BE2C (cell line): ENCODE measurements around the gene DENND1A.

ENCODE experiments used
- DNase-seq: peaks from one replicate; pipeline ENCODE4 v3.0.0-alpha.2; 2020
- H3K27me3 ChIP-seq: fragments of 250-450 bp; sonication (Bioruptor Pico); 2 replicates; pipeline ENCODE4 v1.5.1; 2020; ENCODE audit warnings: mild to moderate bottlenecking
- H3K36me3 ChIP-seq: fragments of 250-450 bp; sonication (Bioruptor Pico); 2 replicates; pipeline ENCODE4 v1.5.1; 2020; ENCODE audit warnings: mild to moderate bottlenecking
- H3K4me1 ChIP-seq: fragments of 250-450 bp; sonication (Bioruptor Pico); 2 replicates; pipeline ENCODE4 v1.5.1; 2020
- H3K4me3 ChIP-seq: 2 replicates; pipeline ENCODE4 v1.5.1; 2011; ENCODE audit warnings: low read depth, low read length
- H3K9me3 ChIP-seq: fragments of 250-450 bp; sonication (Bioruptor Pico); 2 replicates; pipeline ENCODE4 v1.5.1; 2020
- TF ChIP-seq, protein P1 (sequence below): IDR thresholded peaks from 2 replicates; pipeline ENCODE4 v1.5.1; 2012; ENCODE audit warnings: mild to moderate bottlenecking, low read depth, low read length

The DENND1A gene

DNA sequence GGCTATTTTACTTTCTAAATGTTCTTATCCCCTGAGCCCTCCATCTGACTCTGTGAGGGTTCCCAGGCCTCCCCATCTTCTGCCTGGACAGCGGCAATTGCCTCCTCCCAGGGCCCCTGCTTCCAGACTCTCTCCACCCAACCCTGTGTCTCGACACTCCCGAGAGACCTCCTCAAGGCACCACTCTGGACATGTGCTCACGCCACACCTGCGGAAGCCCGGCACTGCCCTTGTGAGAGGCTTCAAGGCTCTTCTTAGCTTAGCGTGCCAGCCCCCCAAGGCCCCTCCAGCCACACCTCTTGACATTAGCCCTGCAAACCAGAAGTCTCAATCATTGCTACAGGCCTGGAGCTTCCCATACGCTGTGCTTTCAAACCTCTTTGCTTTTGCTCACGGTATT is 449.8 kb downstream of the DENND1A start:
- H3K9me3 ChIP-seq, result no peaks in the 10 kb centered on the region
- H3K4me1 ChIP-seq, result no peaks in the 10 kb centered on the region
- DNase-seq, result no peak
- H3K4me3 ChIP-seq, result no peak overlapping the region
- no peaks in the 10 kb centered on the region for H3K36me3 ChIP-seq
- TF ChIP-seq, protein P1, sequence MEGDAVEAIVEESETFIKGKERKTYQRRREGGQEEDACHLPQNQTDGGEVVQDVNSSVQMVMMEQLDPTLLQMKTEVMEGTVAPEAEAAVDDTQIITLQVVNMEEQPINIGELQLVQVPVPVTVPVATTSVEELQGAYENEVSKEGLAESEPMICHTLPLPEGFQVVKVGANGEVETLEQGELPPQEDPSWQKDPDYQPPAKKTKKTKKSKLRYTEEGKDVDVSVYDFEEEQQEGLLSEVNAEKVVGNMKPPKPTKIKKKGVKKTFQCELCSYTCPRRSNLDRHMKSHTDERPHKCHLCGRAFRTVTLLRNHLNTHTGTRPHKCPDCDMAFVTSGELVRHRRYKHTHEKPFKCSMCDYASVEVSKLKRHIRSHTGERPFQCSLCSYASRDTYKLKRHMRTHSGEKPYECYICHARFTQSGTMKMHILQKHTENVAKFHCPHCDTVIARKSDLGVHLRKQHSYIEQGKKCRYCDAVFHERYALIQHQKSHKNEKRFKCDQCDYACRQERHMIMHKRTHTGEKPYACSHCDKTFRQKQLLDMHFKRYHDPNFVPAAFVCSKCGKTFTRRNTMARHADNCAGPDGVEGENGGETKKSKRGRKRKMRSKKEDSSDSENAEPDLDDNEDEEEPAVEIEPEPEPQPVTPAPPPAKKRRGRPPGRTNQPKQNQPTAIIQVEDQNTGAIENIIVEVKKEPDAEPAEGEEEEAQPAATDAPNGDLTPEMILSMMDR, result no peak
- H3K27me3 ChIP-seq, result no peaks in the 10 kb centered on the region

DNA sequence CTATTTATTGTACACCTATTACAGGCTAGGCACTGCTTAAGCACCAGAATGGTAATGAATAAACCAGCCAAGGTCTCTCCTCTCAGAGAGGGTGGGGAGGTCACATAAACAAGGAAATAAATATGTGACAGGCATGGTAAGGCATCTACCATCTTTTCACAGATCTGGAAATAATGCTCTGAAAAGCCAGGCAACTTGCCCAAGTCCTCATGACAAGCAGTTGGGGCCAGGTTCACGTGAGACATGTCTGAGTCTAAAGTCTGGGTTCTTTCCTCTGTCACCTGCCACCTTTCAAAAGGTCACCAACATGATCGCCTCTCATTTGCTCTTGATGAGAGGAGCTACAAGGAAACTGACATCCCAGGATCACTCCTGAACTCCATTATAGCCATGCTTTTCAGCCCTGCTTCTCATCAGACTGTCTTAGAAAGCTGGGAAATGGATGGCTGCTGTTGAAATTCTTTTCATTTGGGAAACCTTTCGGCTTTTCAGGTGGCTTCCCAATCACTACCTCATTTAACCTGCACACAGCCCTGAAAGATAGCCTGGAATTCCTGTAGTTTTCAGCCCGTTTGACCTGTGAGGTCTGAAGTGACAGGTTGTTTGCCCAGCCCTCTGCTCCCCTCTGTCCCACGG is 450.8 kb downstream of the DENND1A start:
- TF ChIP-seq, protein P1, result no peak
- H3K4me3 ChIP-seq, result no peak overlapping the region
- no peaks in the 10 kb centered on the region for H3K36me3 ChIP-seq
- no peaks in the 10 kb centered on the region for H3K4me1 ChIP-seq
- H3K9me3 ChIP-seq, result no peaks in the 10 kb centered on the region
- DNase-seq, result no peak
- no peaks in the 10 kb centered on the region for H3K27me3 ChIP-seq

DNA sequence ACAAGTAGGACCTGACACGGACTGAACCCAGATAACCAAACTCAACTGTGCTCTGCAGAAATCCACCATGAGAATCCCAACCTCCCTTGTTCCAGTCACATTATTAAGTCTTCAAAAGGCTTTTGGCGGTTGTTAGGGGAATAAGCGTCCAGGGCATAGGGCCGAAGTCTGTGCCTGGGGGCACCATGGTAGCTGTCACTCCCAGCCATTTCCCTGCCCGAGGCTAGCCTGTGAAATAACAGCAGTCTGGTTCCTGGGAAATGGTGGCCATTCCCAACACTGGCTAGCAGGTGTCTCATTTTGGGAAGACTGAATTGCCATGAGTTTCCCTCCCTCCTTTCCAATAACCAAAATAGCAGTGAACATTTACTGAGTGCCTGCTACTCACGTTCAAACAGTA is 451.8 kb downstream of the DENND1A start:
- Histone ChIP-seq H3K36me3 (no peaks in the 10 kb centered on the region), H3K9me3 (no peaks in the 10 kb centered on the region), H3K4me1 (no peaks in the 10 kb centered on the region; the same call in 1 of the 2 replicates), H3K4me3 (no peak overlapping the region), H3K27me3 (no peaks in the 10 kb centered on the region)
- no peak for DNase-seq
- TF ChIP-seq, protein P1, result no peak

DNA sequence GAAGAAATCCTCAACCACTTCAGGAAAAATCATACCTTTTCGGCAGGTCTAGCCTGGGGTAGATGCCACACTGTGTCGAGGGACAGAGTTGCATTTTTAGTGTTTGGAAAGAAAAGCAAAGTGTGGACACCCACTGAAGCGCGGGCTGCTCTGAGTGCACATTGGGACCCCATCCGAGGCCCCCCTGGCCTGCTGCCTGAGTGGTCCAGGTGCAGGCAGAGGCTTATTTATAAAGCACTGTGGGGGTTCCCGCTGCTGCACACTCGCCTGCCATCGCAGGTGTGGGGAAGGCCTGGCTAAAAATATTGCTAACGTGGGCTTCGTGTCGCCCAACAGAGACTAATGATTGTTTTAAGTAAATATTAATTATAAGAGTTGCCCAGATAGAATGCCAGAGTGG is 454.5 kb downstream of the DENND1A start:
- TF ChIP-seq, protein P1, result no peak
- Histone ChIP-seq H3K4me1 (peaks cover 6% of the 10 kb centered on the region), H3K36me3 (no peaks in the 10 kb centered on the region), H3K9me3 (no peaks in the 10 kb centered on the region), H3K27me3 (no peaks in the 10 kb centered on the region), H3K4me3 (no peak overlapping the region)
- DNase-seq, result no peak

DNA sequence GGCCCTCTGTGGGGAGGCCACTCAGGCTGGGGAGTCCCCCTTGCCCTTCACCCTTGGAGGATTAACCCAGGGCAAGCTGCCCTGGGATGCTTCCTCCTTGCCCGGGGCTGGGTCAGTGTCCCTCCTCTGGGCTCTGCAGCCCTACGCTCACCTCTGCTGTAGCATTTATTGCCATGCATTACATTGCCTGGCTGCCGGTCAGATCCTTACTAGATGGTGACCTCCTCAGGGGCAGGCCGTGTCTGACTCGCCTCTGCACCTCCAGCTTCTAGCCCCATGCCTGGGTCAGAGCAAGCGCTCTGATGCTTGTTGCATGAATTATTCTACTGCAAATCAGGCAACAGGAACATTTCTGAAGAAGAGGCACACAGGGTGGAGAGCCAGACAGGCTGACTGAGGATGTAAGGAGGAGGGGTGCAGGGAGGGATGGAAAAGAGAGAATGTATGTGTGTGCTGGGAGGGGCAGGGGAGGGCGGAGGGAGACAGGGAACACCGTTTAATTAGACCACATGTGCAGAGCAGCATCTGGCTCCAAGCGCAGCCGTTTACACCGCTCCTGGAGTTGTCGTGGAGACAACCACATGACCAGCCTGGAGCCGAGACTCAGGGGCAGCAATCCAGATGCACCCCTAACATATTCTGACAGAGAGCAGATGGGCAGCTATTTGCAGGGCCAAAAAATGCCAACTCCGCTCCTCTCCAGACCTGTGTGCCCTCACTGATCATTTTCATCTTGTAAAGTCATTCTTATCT is 456.9 kb downstream of the DENND1A start:
- no peak overlapping the region for H3K4me3 ChIP-seq
- TF ChIP-seq, protein P1, result no peak
- H3K9me3 ChIP-seq, result no peaks in the 10 kb centered on the region
- H3K27me3 ChIP-seq, result no peaks in the 10 kb centered on the region
- peaks cover 6% of the 10 kb centered on the region for H3K4me1 ChIP-seq
- peak; percentile 83 for DNase-seq
- H3K36me3 ChIP-seq, result no peaks in the 10 kb centered on the region
